HG03432 (cell line): ENCODE measurements around the gene TSPAN1.

Experiments
- ATAC-seq: cut with Tn5 transposase; IDR thresholded peaks from one replicate; pipeline ENCODE4 v1.9.1; 2021; ENCODE audit warnings: mild to moderate bottlenecking, moderate library complexity; ENCODE audit not compliant: unreplicated experiment

The TSPAN1 gene

GRCh38 chr1:46186076-46186475, 11.2 kb downstream of the TSPAN1 start:
- no peak for ATAC-seq

DNA sequence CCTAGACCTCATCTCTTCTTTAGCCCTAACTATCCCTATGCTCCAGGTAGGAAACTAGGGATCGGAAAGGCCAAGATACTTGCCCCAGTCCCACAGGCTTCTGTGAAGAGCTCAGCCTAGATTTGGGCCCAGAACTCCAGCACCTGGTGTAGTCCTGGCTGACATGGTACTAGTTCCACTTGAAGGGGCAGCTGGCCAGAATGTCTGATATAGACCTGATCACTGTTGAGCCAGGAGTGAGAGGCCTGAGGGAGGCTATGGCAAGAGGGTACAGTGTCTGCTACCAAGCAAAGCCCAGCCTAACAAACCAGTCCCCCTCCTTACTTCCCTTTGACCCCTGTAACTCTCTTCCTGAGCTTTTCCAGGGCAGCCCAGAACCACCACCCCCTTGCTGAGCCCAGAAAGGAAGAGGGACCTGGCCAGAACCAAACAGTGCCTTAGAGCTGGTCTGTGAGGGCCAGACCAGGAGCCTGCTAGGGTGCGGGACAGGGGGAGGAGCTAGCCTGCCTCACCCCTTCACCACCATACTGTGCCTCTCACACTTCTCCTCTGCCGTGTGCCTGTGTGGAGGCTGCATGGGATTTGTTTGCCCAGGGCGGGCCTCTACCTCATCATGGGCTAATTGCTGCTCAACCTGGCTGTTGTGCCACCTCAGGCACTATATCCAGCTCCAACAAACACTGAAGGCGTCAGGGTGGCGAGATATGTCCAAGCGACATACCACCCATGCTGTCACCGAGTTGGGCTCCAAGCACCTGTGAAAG, 12.4 kb downstream of the TSPAN1 start:
- ATAC-seq: no peak

GRCh38 chr1:46188295-46189030, 13.6 kb downstream of the TSPAN1 start:
- no peak for ATAC-seq

DNA sequence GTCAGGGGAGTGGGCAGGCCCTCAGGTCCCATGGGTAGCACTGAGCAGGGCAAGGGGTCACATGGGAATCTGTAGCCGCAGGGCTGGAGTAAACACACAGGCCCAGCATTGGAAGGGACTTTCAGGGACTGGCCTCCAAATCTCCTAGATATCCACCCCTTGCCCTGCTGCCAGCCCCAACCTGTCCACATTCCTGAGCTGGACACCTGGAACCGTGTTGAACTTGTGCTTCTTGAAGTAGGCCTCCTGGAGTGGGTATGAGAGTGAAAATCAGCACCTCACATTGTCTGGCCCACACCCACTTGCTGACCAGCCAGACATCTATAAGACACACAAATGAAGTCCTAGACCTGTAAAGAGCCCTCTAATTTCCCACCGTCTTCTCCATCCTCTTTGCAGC, 15.7 kb downstream of the TSPAN1 start:
- ATAC-seq: no peak

DNA sequence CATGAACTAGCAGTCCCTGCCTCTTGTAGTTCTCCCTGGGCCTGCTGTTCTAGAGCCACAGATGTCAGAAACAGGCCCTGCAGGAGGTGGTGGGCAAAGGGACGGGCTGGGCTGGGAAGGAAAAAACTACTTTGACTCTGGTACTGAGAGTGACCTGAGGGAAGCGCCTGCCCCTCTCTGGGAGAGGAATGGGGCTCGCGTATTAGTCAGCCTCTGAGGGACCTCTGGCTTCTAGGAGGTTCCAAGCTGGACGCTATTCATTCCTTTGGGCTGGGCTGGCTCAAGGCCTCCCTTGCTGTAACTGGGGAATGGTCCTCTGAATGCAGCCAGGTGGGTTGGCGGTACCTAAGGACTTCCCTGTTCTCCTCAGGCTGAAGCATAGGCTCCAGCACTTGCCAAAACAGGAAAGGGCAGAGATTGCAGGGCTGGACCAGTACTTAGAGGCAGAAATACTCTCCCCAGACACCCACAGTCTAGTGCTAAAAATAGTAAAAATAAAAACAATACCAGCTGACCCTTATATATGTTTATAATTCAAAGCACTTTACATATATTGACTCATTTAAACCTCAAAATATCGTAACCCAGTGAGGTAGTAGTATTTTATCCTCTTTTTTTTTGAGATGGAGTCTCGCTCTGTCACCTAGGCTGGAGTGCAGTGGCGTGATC, 16.3 kb downstream of the TSPAN1 start:
- ATAC-seq: no peak

DNA sequence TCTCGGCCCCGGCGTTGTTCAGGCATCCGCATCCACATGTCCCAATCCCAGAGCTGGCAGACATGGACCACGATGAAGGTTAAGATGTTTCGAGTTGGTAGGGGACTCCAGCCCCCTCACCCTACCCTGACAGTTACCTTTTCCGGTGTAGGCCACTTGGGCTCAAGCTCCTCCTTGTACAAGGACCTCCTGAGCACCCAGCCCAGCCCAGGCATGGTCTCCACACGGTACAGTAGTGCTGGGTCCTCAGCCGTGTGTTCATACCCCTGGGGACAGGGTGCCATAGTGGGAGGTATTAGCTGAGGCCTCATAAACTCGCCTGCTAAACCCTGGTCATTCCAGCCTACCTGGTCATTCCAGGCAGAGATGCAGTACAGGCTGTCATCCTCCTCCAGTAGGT, 17.3 kb downstream of the TSPAN1 start:
- ATAC-seq: no peak

GRCh38 chr1:46193285-46193684, 18.4 kb downstream of the TSPAN1 start:
- no peak for ATAC-seq

DNA sequence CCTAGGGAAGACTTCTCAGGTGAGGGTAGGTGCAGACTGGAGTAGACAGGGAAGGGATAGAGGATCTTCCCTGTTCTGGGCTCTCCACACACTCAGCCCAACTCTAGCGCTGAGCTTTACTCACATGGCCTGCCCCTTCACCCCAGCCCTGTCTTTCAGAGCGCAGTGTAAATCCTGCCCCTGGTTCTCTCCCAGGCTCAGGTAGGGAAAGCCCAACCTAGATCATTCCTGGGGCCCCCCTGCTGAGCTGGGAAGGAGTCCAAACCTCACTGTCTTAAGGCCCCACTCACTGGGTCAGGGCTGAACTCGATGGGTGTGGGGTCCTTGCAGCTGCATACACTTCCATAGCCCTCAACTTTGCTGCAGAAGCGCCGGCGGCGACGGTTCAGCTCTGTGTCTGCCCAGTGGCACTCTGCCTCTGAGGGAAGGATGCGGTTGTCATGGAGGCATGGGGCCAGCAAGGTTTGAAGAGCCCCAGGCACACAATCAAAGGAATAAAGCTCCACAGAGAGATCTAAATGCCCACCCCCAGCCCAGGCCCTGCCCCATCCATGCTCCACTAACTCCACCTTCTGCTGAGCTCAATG, 19.2 kb downstream of the TSPAN1 start:
- no peak for ATAC-seq

GRCh38 chr1:46194641-46195193, 19.8 kb downstream of the TSPAN1 start:
- no peak for ATAC-seq

GRCh38 chr1:46196609-46197008, 21.7 kb downstream of the TSPAN1 start:
- ATAC-seq: no peak

DNA sequence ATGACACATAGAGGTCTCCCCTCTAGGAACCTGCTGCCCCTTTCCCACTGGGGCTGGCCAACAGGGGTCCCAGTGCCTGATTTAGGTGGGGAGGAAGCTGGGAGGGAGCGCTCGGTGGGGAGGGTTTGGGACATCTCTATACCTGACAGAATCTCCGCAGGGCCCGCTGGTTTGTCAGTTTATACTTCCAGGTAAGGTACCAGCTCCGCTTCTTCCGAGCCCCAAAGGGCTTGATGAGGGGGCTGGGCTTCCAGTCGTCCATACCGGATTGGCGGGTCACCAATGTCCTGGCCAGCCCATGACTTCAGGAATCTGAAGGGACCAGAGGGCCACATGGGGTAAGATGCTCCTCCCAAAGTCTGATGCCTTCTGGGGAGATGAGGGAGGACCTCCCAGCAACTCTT, 22.7 kb downstream of the TSPAN1 start:
- no peak for ATAC-seq

DNA sequence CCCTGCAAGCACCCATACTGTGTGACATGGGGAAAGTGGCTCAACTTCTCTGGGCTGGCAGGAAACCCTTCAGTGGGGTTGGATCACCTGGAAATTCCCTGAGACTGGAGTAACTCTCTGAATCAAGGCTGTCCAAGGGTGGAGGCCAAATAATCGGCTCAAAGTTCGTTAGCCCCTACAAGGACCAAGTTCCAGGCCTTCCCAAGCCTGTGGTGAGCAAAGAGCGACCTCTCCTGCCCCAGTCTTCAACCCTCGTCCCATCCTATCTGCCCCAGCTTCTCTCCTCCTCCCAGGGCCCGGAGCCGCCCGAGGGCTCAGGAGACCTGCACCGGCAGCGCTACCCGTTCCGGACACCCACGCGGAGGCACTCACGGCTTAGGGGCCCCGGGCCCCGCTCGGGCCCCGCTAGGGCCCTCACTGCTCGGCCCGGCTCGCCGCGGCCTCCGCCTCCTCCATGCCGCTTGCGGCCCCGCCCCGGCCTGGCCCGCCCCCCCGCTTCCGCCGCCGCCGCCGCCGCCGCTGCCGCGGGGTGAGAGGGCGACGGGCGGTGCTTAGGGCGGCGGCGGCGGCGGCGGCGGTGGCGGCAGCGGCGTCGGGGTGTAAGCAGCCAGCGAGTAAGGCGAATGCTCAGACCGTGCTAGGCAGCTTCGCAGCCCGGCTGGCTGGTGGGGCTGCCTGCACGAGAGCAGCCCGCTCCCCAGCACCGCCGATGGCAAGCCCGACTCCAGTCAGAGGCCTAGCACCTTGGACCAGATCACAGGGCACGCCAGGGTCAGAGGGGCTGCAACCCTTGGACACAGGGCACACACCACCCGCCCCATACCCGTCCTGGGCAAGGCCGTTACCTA, 23.3 kb downstream of the TSPAN1 start, which contains the start of gene POMGNT1:
Gene POMGNT1, minus strand, starts transcription at position 471 of the 848 bp plus-strand sequence. CDS start 613 bp downstream, outside the sequence.
- ATAC-seq: peak; percentile 93

GRCh38 chr1:46199233-46199749, 24.4 kb downstream of the TSPAN1 start:
- no peak for ATAC-seq

- no peak for ATAC-seq
Measured at GRCh38 chr1:46203738-46204405, 29.0 kb downstream of the TSPAN1 start.

DNA sequence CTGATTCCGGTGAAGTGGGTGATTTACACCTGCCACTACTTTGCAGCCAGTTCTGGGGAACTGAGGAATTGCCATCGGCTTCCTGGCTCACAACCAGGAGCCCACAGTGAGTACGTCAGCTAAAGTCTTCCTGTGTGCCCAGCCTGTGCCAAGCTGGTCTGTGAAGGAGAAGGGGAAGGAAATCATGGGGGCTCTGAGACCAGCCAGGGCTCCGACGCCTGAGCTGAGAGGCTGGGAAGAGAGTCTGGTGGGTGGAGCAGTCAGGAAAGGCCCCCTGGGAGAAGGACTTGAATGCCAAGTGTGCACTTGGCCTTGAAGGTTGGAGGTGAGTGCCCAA, 29.5 kb downstream of the TSPAN1 start:
- no peak for ATAC-seq

- ATAC-seq: no peak
Measured at GRCh38 chr1:46205141-46205540, 30.3 kb downstream of the TSPAN1 start.

- ATAC-seq: no peak
Measured at GRCh38 chr1:46205791-46206190, 30.9 kb downstream of the TSPAN1 start.

GRCh38 chr1:46206399-46206798, 31.5 kb downstream of the TSPAN1 start:
- ATAC-seq: no peak

GRCh38 chr1:46210561-46210960, 35.7 kb downstream of the TSPAN1 start:
- ATAC-seq: no peak
